Mucosa of rectum (tissue), 2 donors: ENCODE measurements around the gene SOX6.

Experiments
- H3K27ac ChIP-seq, 2 donors: one replicate each; pipeline ENCODE4 v1.7.0; 2013; ENCODE audit warnings: inconsistent platforms in 2 of 2, low read depth in 2 of 2, low read length in 2 of 2
- H3K27me3 ChIP-seq, 2 donors: one replicate each; pipeline ENCODE4 v1.7.0; 2013; ENCODE audit warnings: low read length in 2 of 2; ENCODE audit not compliant: control insufficient read depth in 2 of 2, insufficient read depth in 2 of 2
- H3K36me3 ChIP-seq, 2 donors: one replicate each; pipeline ENCODE4 v1.7.0; 2013; ENCODE audit warnings: low read length in 2 of 2; ENCODE audit not compliant: control insufficient read depth in 2 of 2, insufficient read depth in 2 of 2
- H3K4me1 ChIP-seq, 2 donors: one replicate each; pipeline ENCODE4 v1.7.0; 2013; ENCODE audit warnings: low read length in 2 of 2, mild to moderate bottlenecking in 1 of 2; ENCODE audit not compliant: control insufficient read depth in 2 of 2, insufficient read depth in 2 of 2
- H3K4me3 ChIP-seq, 2 donors: one replicate each; pipeline ENCODE4 v1.7.0; 2013; ENCODE audit warnings: low read length in 2 of 2
- H3K9ac ChIP-seq, 2 donors: one replicate each; pipeline ENCODE4 v1.7.0; 2013; ENCODE audit warnings: low read length in 2 of 2, low read depth in 1 of 2, mild to moderate bottlenecking in 1 of 2
- H3K9me3 ChIP-seq, 2 donors: one replicate each; pipeline ENCODE4 v1.7.0; 2013; ENCODE audit warnings: low read length in 2 of 2; ENCODE audit not compliant: control insufficient read depth in 2 of 2
- donor health status: healthy.
- donor health status: Normal muscosa, but diverticular disease.

SOX6 gene

DNA sequence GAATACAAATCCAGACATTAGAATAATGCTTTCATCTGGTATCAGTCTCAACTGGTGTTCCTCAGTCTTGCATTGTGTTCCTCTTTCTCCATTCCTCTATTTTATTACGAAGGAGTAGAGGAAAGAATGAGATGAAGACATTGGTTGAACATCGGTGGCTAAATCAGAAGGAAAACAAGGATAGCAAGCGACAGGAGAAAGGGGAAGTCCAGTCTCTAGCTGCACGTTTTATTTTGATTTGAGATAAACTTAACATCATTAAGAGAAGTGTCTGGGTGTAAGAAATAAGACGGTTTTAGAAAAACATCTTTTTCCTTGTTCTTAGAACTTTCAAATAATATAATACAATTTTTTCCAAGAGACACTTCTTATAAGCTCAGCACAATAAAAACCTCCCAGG lies 6.2 kb downstream of the SOX6 start:
- Histone ChIP-seq H3K4me3 (no peak overlapping the region), H3K27ac (no peak overlapping the region), H3K36me3 (no peaks in the 10 kb centered on the region), H3K4me1 (no peaks in the 10 kb centered on the region), H3K27me3 (no peaks in the 10 kb centered on the region), H3K9ac (no peak overlapping the region), H3K9me3 (no peaks in the 10 kb centered on the region)

DNA sequence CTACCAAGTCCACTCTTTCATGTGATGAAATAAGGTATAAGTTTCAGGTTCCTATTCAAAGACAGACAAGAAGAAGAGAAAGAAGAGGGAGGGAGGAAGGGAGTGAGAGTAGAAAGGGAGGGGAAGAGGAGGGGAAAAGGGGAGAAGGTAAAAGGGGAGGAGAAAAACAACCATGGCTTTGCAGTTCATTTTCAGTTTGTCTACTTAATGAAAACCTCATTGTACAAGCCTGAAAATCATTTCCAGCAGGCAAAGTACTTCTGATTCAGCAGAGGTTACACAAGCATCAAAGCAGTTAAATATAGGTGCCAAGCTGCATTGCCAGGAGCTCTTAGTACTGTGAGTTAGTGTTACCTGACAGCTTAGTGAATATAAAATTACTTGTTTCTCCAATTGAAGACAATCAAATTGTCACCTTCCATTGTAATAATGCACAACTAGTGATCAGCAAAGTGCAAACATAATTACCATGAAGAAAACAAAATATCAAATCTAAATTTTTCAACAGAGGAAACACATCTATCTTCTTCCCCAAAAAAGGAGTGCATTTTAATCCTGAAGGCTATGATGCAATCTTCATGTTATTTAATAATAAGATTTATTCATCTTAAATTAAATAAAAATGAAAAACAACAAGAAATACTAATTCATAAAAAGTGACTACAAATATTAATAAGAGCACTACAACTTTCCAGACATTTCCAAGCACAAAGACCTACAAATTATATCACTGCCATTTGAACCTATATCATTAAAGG lies 8.2 kb downstream of the SOX6 start:
- Histone ChIP-seq H3K36me3 (no peaks in the 10 kb centered on the region), H3K9ac (no peak overlapping the region), H3K9me3 (no peaks in the 10 kb centered on the region), H3K4me1 (no peaks in the 10 kb centered on the region), H3K27ac (no peak overlapping the region), H3K27me3 (no peaks in the 10 kb centered on the region), H3K4me3 (no peak overlapping the region)

DNA sequence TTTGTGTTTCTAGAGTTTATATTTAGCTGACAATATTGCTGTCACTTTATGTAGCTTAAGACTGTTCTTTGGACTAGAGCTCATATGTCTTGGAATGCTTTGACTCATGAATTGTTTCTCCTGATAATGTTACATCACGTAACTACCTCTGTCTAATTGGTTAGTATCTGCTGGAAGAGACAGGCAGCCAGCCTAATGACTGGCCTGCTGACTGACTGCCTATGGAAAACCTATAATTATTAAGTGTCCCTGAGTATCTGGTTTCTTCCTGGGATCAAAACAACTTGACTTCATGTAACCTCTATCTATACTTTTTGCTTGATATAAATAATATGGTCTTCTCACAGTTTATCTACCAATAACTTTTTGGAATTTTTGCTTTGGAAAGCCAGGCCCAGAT lies 9.4 kb downstream of the SOX6 start:
- no peak overlapping the region for H3K9ac ChIP-seq
- no peaks in the 10 kb centered on the region for H3K9me3 ChIP-seq
- no peak overlapping the region for H3K4me3 ChIP-seq
- no peaks in the 10 kb centered on the region for H3K27me3 ChIP-seq
- H3K4me1 ChIP-seq: no peaks in the 10 kb centered on the region
- H3K27ac ChIP-seq: no peak overlapping the region
- H3K36me3 ChIP-seq: no peaks in the 10 kb centered on the region

DNA sequence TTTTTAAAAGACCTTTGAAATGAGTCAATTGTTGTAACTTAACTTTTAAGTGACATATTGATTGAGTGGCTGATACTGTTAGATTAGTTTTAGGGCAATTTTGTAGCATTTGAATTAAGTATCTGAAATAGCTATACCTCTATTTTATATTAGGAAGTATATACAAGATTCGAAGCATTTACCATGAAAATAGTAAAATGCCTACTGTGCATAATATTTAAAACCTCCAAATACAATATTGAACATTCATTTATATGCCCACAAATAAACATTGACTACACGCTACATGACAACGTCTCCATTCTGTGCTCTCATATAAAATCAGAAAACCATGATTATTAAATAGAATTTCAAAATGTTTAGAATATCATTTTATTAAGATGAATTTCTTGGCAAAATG lies 14.5 kb downstream of the SOX6 start:
- no peak overlapping the region for H3K9ac ChIP-seq
- no peaks in the 10 kb centered on the region for H3K27me3 ChIP-seq
- no peak overlapping the region for H3K4me3 ChIP-seq
- H3K4me1 ChIP-seq: no peaks in the 10 kb centered on the region
- H3K27ac ChIP-seq: no peak overlapping the region
- H3K9me3 ChIP-seq: no peaks in the 10 kb centered on the region
- H3K36me3 ChIP-seq: no peaks in the 10 kb centered on the region

DNA sequence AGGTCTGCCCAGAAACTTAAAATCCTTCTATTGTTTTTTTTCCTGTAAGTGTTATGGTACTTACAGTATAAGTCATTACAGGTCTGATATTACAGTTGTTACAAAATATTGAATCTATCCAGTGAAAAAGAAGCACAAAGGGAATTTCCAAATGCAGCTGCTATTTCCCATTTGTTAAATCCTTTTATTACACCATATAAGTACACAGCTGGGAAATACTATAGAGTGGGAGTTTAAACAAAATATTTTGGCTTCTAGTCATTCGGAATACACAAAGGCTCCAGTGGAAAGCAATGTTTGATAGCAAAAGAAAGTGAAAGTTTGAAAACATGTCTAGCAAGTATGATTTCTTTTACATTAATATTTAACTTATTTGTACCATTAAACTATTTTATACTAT lies 18.0 kb downstream of the SOX6 start:
- no peaks in the 10 kb centered on the region for H3K9me3 ChIP-seq
- no peaks in the 10 kb centered on the region for H3K36me3 ChIP-seq
- no peak overlapping the region for H3K9ac ChIP-seq
- H3K27me3 ChIP-seq: no peaks in the 10 kb centered on the region
- no peak overlapping the region for H3K27ac ChIP-seq
- H3K4me3 ChIP-seq: no peak overlapping the region
- H3K4me1 ChIP-seq: peaks cover 0 to 16% of the 10 kb centered on the region in 2 donors

DNA sequence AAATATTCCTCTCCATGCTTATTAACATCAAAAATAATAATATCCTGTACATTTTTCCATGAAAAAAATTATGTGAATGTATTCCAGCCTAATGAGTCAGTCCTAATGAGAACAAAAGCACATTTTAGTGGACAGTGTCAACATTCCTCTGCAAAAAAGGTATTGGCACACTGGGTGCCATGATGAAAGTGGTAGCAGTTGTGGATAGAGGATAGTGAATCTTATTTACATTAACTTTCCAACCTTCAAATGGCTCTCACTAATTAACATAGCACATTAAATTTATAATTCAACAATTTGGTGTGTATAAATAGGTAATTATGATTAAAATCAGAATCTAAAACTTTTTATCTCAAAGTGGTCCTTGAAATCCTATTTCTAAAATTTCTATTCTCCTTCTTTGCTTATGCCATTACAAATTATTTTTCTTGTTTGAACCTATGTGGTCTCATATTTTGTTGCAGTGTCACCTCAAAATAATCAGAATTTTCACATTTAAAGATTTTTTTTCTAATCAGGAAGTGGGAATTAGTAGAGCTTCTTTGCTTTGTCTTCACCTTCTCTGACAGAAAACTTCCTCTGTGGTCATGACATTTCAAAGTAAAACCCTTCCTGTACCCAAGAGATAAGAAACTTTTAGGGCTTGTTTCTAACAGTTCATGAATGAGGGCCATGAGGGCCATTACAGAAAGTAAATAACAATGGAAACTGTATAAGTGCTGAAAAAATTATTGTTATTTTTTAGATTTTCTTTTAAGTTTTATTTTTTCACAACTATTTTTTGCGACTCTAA lies 18.7 kb downstream of the SOX6 start:
- Histone ChIP-seq H3K9ac (no peak overlapping the region), H3K27ac (no peak overlapping the region), H3K4me3 (no peak overlapping the region)

DNA sequence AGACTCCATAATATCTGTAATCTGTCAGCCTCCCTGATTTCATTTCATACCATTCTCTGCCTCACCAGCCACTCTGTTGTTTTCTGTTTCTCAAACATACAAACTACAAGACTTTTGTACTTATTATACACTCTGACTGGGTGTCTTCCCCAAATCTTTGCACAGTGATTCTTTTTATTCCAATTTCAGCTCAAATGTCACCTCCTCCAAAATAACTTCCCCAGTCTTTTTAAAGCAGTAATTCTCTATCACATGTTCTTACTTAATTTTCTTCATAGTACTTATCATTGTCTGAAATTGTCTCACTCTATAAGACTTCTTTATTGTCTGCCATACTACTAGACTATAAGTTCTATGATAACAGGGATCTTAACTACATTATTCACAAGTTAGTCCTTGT lies 19.6 kb downstream of the SOX6 start:
- no peak overlapping the region for H3K9ac ChIP-seq
- no peaks in the 10 kb centered on the region for H3K36me3 ChIP-seq
- no peaks in the 10 kb centered on the region for H3K27me3 ChIP-seq
- H3K4me3 ChIP-seq: no peak overlapping the region
- H3K9me3 ChIP-seq: no peaks in the 10 kb centered on the region
- no peak overlapping the region for H3K27ac ChIP-seq
- H3K4me1 ChIP-seq: peaks cover 0 to 16% of the 10 kb centered on the region in 2 donors

More for the DNA sequence above, 18.7 kb downstream of the SOX6 start:
- H3K4me1 ChIP-seq: peaks cover 0 to 16% of the 10 kb centered on the region in 2 donors
- no peaks in the 10 kb centered on the region for H3K9me3 ChIP-seq
- no peaks in the 10 kb centered on the region for H3K36me3 ChIP-seq
- no peaks in the 10 kb centered on the region for H3K27me3 ChIP-seq

DNA sequence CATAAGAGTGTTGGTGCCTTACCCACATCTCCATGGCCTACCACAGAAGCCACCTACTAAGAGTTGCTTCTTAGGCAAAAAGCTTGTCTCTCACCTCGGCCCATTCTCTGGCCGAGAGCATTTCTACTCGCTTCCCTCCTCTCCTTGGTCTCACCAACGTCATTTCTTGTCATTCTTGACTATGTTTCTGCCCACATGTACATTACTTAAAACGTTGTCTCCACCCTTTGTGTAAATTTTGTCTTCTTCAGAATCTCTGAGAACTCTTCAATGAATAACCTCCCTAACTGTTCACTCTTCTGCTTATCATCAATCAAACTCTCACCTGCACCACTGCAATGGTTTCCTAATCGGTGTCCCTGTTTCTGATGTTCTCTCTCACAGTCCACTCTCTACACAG lies 20.1 kb downstream of the SOX6 start:
- Histone ChIP-seq H3K4me1 (peaks cover 0 to 16% of the 10 kb centered on the region in 2 donors), H3K4me3 (no peak overlapping the region), H3K36me3 (no peaks in the 10 kb centered on the region), H3K27ac (peak overlapping the region; percentile 34 to 72), H3K9ac (no peak overlapping the region), H3K9me3 (no peaks in the 10 kb centered on the region), H3K27me3 (no peaks in the 10 kb centered on the region)

DNA sequence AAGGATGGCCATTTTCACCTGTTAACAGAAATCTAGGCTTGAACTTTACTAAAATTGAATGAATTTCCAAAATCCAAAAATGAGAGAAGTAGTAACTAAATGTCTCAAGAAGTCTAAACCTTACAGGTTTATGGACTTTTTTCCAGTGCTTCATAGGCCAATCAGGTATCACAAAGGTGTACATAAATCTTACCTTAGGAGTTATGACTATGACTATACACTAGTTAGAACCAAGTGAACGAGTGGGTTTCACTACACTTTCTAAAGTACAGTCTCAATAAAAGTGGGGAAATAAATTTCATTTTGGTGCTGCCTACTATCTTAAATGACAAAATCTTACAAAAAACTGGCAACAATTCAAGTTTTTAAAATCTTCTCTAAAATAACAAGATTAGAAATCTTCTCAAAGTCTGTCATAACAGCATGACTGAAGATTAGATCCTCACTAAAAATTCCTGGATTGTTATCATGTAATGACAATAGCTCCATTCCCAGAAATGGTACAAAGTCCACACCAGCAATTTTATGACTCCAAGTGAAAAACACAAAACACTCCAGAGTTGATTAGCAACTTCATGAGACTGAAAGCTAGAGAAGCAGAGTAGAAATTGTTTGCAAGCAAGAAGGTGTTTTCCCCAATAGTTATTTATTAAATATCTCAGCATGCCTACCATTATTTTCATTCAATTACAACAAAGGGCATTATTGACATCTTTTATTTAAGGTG lies 20.9 kb downstream of the SOX6 start:
- Histone ChIP-seq H3K4me3 (peak overlapping the region in 1 of 2 donors; percentile 8), H3K9ac (no peak overlapping the region), H3K27me3 (no peaks in the 10 kb centered on the region), H3K36me3 (no peaks in the 10 kb centered on the region), H3K4me1 (peaks cover 0 to 16% of the 10 kb centered on the region in 2 donors), H3K27ac (peak overlapping the region; percentile 34 to 72), H3K9me3 (no peaks in the 10 kb centered on the region)
